Transverse colon (tissue), 4 donors: ENCODE data around the gene NOC4L. TPM values are rescaled to one million over a fixed set of nuclear protein-coding genes. Genes with fewer than 3 reads are reported as not detected.

Experiments used
- DNase-seq: peaks from one replicate; pipeline ENCODE4 v3.0.0-alpha.2; 2019
- H3K27ac ChIP-seq, 4 donors: fragments of 200-600 bp; sonication (generic); 2 replicates each; pipeline ENCODE4 v1.5.1; 2016 to 2018; ENCODE audit warnings: inconsistent platforms in 4 of 4
- H3K27me3 ChIP-seq: fragments of 200-600 bp; sonication (generic); 2 replicates; pipeline ENCODE4 v1.5.1; 2017; ENCODE audit warnings: inconsistent platforms
- H3K36me3 ChIP-seq, 4 donors: fragments of 200-600 bp; sonication (generic); 2 replicates each; pipeline ENCODE4 v1.5.1; 2017 to 2019; ENCODE audit warnings: inconsistent platforms in 4 of 4
- H3K4me1 ChIP-seq, 4 donors: fragments of 200-600 bp; sonication (generic); 2 replicates each; pipeline ENCODE4 v1.5.1; 2017 to 2020; ENCODE audit warnings: inconsistent platforms in 4 of 4
- H3K4me3 ChIP-seq, 4 donors: fragments of 200-600 bp; sonication (generic); 1 replicate in 1 of 4; 2 replicates in 3 of 4; pipeline versions ENCODE4 v1.5.1 to v1.6.1; 2017 to 2019; ENCODE audit warnings: inconsistent platforms in 4 of 4
- H3K9me3 ChIP-seq, 2 donors: fragments of 200-600 bp; sonication (generic); 2 replicates each; pipeline ENCODE4 v1.5.1; 2017 to 2019; ENCODE audit warnings: inconsistent platforms in 2 of 2
- EP300 ChIP-seq: sonication (generic); formaldehyde crosslinking; IDR thresholded peaks from one replicate; pipeline ENCODE4 v1.6.1; 2017; ENCODE audit warnings: antibody characterized with exemption, low read depth
- POLR2A ChIP-seq: fragments of 450-650 bp; IDR thresholded peaks from one replicate; pipeline ENCODE4 v1.6.1; 2016; ENCODE audit warnings: antibody characterized with exemption, mild to moderate bottlenecking, moderate library complexity
- POLR2AphosphoS5 ChIP-seq, 3 donors: sonication (generic); formaldehyde crosslinking; IDR thresholded peaks; one replicate each; pipeline ENCODE4 v1.6.1; 2016; ENCODE audit warnings: antibody characterized with exemption in 3 of 3
- WGBS, 2 donors: methylation state at CpG; one replicate each; pipeline ENCODE4 v1.1.5; 2018; ENCODE audit warnings: low coverage in 1 of 2; 5-methylcytosine and 5-hydroxymethylcytosine counted together
- in situ Hi-C, 4 donors: fragments of 200-750 bp; cut with MboI; loops; one replicate each; pipeline versions ENCODE4 v1.15.0 to v1.15.1; 2017; ENCODE audit warnings: low sequenced_read_pairs in 3 of 4, low pct_ligation_motif_present in 1 of 4, low pct_unique_long_range_greater_than_20kb in 1 of 4
- intact Hi-C: fragments of 100-400 bp; cut with DNase I; formaldehyde crosslinking; loops from one replicate; pipeline ENCODE4 v1.15.1; 2023; ENCODE audit warnings: low total_unique reads
- total RNA-seq, 4 donors: library from RNA; depleted of rRNA; stranded (reverse); fragments of >200 nt; gene quantifications; one replicate each; pipeline ENCODE4 v1.1.0, GENCODE V29; 2016
- TF ChIP-seq, protein P1 (sequence below), 5 experiments: fragments of 200-600 bp in 3 of 5; fragments of 450-650 bp in 2 of 5; sonication (generic) in 3 of 5; IDR thresholded peaks; 1 replicate in 2 of 5; 2 replicates in 3 of 5; pipeline ENCODE4 v1.5.1; 2016 to 2017; ENCODE audit warnings: antibody characterized with exemption in 5 of 5, inconsistent platforms in 3 of 5, mild to moderate bottlenecking in 2 of 5, moderate library complexity in 1 of 5

Gene NOC4L
- total RNA-seq, 4 donors from 2014 or later: 5.2 to 12.6 (median 9.9) TPM

DNA sequence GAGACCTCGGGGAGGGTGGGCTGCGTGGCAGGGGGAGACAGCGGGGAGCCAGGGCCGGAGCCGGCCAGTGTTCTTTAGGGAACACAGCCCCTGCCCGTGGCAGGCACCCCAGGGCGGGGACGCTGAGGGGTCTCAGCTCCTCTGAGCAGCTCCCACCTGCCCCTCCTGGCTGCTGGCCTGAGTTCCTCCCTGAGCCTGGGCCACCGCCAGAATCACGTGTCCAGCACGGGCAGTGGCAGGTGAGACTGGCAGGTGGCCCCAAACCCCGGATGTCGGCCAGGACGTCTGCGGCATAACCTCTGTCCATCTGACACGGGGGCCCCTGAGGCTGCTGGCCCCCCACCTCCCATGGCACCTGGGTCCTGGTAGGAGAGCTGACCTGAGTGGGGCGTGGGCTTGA lies 25.1 kb downstream of the NOC4L start:
- Histone ChIP-seq H3K27me3 (peaks cover 32% of the 10 kb centered on the region), H3K27ac (no peak overlapping the region), H3K4me3 (no peak overlapping the region), H3K9me3 (no peaks in the 10 kb centered on the region), H3K36me3 (no peaks in the 10 kb centered on the region), H3K4me1 (no peaks in the 10 kb centered on the region)
- DNase-seq: no peak
- TF ChIP-seq POLR2A: no peak
- TF ChIP-seq, protein P1, sequence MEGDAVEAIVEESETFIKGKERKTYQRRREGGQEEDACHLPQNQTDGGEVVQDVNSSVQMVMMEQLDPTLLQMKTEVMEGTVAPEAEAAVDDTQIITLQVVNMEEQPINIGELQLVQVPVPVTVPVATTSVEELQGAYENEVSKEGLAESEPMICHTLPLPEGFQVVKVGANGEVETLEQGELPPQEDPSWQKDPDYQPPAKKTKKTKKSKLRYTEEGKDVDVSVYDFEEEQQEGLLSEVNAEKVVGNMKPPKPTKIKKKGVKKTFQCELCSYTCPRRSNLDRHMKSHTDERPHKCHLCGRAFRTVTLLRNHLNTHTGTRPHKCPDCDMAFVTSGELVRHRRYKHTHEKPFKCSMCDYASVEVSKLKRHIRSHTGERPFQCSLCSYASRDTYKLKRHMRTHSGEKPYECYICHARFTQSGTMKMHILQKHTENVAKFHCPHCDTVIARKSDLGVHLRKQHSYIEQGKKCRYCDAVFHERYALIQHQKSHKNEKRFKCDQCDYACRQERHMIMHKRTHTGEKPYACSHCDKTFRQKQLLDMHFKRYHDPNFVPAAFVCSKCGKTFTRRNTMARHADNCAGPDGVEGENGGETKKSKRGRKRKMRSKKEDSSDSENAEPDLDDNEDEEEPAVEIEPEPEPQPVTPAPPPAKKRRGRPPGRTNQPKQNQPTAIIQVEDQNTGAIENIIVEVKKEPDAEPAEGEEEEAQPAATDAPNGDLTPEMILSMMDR (IDR thresholded peaks at IDR 0.05): no peak
- TF ChIP-seq EP300: no peak
- no peak for TF ChIP-seq POLR2AphosphoS5 (IDR thresholded peaks at IDR 0.05)
- WGBS, 2 donors: 66% methylated on average over 14 of the region's 17 CpGs; no CpG with 5 or more reads in 1 of the 2 donors
- intact Hi-C loops: no loop called here
- in situ Hi-C loops: no loop called here

DNA sequence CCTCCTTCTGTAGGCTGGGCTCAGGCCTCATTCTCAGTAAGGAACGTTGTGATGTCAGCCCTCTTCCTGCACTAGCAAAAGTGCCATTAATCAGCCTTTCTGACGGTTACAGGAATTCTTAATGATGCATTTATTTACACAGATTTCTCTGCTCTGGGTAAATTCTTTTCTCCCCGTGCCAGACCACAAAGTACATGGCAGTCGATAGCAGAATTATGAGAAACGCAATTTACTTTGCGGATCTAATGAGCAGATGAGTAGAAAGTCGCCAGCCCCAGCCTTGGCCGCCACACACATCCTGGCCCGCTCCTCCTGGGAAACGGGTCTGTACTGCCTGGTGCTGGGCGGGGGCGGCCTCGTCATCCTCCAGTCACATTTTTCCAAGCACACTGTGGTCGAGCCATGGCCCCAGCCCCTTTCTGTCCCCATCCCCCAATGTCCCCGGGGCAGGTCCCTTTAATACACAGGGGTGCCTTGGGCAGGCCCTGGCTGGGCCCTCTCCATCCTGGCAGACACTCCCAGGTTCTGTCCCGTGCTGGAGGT lies 25.9 kb downstream of the NOC4L start:
- Histone ChIP-seq H3K36me3 (no peaks in the 10 kb centered on the region), H3K9me3 (no peaks in the 10 kb centered on the region), H3K4me1 (no peaks in the 10 kb centered on the region), H3K4me3 (no peak overlapping the region), H3K27ac (no peak overlapping the region), H3K27me3 (peaks cover 40% of the 10 kb centered on the region)
- WGBS, 2 donors: 31 to 40% methylated on average over 6 to 16 of the region's 16 CpGs
- TF ChIP-seq, protein P1 (IDR thresholded peaks at IDR 0.05): no peak
- TF ChIP-seq POLR2A (no peak), EP300 (no peak)
- no peak for DNase-seq
- intact Hi-C loops (no loop called here), in situ Hi-C loops (no loop called here)

DNA sequence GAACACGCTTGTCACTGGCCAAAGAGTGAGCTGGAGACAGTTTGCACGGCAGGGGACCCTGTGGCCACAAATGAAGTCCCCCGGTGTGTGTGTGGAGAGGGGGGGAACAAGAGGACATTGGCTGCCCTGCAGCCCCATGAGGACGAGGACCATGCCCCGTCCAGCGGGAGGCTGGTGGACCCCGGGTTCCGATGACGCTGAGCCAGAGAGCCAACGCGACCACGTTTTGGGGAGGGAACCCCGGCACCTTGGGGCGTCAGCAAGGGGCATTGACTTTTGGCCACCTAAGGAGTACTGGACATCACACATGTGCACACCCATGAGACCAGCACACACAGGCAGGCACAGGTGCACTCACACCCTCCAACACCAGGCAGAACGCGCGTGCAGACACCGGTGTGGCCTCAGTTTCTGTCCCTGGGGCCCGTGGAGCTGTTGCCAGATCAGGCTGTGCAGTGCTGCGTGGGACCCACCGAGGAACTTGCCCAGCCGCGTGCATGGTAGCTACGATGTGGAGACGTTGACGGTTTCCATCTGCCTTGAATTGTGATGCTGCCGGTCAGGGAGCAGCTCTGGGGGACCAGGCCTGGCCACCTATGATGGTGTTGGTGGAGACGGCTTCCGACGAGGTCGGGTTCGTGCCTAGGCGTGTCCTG lies 26.5 kb downstream of the NOC4L start:
- TF ChIP-seq EP300 (no peak), POLR2AphosphoS5 (IDR thresholded peaks at IDR 0.05) (no peak), POLR2A (no peak)
- TF ChIP-seq, protein P1 (IDR thresholded peaks at IDR 0.05): no peak
- H3K9me3 ChIP-seq: no peaks in the 10 kb centered on the region
- H3K27me3 ChIP-seq: peaks cover 46% of the 10 kb centered on the region
- no peak overlapping the region for H3K4me3 ChIP-seq
- in situ Hi-C loops (no loop called here), intact Hi-C loops (no loop called here)
- no peak for DNase-seq
- 86% methylated on average over 33 of the region's 33 CpGs; no CpG with 5 or more reads in 1 of the 2 donors for WGBS, 2 donors
- H3K27ac ChIP-seq: no peak overlapping the region
- H3K36me3 ChIP-seq: no peaks in the 10 kb centered on the region
- H3K4me1 ChIP-seq: no peaks in the 10 kb centered on the region

DNA sequence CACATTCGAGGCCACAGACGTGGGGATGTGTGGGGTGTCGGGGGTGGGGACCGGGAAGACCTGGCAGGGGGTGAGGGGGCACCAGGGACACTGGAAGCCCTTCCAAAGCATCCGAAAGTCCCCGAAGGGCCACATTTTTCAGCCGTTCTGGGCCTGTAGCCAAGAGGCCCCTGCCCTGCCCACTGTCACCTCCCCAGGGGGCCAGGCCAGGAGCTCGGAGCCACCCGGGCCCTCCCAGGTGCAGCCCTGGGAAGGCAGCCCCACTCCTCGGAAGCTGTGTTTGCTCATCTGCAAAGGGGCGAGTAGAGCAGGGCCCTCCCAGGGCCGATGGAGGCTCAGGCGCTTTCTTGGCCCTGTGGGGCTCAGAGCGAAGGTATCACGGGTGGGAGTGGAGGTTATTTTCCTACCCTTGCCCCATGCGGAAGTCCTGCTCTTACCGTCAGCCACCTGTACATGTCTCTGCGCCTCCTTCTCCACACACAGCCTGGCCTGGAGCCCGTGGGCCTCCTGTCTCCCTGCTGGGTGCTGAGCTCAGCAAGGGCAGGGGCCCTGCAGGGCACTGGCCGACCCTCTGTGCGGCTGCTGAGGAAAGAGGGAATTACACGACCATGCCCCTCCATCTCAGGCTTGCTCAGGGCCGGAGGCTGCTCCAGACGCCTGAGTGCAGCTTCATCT lies 27.2 kb downstream of the NOC4L start:
- Histone ChIP-seq H3K4me3 (no peak overlapping the region), H3K9me3 (no peaks in the 10 kb centered on the region), H3K27ac (no peak overlapping the region), H3K27me3 (peaks cover 53% of the 10 kb centered on the region), H3K4me1 (no peaks in the 10 kb centered on the region), H3K36me3 (no peaks in the 10 kb centered on the region)
- in situ Hi-C loops: no loop called here
- no peak for DNase-seq
- WGBS, 2 donors: 63% methylated on average over 23 of the region's 24 CpGs; no CpG with 5 or more reads in 1 of the 2 donors
- intact Hi-C loops: no loop called here
- TF ChIP-seq POLR2AphosphoS5 (IDR thresholded peaks at IDR 0.05) (no peak), POLR2A (no peak), EP300 (no peak)
- TF ChIP-seq, protein P1 (IDR thresholded peaks at IDR 0.05): no peak
